Bone marrow (tissue), 2 donors: ENCODE results near the gene RRAS.
A peak's percentile ranks its signal among the peaks of the same experiment; 100 is the strongest.
"Not testable (repeated sequence)": the region's sequence is repeated elsewhere in the genome, so short reads cannot be mapped to it uniquely, and the experiment has no call there.

ENCODE experiments used
- DNase-seq, 2 donors: peaks; one replicate each; lab custom pipeline; 2025; lab: John Stamatoyannopoulos, UW

The RRAS gene

DNA sequence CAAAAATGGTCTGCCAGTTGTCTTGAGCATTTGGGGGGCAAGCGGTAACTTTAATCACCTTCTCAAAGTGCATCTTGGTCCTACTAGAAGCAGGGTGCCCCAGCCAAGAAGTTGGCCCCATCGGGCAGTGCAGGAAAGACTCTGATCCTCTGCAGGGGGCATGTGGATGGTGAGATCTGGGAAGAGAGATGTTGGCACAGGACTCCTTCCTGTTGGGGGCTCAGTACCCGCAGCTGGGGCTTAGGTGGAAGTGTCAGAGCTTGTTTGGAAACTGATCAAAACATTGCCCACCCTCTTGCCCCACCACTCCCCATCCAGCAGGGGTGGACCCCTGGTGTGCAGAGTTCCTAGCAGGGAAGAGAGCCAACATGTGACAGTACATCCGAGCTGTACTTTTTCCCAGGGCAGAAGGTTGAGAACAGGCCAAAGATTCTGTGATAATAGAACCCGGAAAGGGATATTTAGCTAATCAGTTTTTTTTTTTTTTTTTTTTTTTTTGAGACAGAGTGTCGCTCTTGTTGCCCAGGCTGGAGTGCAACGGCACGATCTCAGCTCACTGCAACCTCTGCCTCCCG is 8.8 kb downstream of the RRAS start:
- DNase-seq: no peak

DNA sequence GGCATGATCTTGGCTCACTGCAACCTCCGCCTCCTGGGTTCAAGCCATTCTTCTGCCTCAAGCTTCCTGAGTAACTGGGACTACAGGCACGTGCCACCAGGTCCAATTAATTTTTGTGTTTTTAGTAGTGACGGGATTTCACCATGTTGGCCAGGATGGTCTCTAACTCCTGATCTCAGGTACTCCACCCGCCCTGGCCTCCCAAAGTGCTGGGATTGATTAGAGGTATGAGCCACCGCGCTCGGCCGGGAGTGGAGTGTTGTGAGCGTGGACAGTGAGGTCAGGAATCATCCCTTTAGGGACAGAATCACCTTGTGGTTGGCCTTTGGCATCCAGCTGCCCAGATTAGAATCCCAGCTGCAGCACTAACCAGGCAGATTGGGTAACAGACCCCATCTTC is 10.3 kb downstream of the RRAS start:
- DNase-seq: no peak

DNA sequence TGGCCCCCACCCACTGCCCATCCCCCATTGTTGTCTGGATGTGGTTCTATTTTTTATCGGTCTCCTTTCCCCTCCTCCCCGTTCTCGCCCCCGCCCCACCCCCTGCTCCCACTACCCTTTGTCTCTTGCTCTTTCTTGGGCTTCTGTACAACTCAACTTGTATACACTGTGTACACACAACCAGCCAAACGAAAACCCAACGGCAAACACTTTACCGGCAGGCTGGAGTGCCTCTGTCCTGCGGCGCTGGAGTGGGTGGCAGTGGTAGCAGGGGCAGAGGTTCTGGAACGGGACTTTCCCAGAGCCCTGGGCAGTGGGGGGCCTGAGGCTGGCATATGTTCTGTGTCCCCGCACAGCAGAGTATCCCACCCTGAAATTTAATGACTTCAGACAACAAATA is 13.7 kb downstream of the RRAS start:
- DNase-seq: no peak

DNA sequence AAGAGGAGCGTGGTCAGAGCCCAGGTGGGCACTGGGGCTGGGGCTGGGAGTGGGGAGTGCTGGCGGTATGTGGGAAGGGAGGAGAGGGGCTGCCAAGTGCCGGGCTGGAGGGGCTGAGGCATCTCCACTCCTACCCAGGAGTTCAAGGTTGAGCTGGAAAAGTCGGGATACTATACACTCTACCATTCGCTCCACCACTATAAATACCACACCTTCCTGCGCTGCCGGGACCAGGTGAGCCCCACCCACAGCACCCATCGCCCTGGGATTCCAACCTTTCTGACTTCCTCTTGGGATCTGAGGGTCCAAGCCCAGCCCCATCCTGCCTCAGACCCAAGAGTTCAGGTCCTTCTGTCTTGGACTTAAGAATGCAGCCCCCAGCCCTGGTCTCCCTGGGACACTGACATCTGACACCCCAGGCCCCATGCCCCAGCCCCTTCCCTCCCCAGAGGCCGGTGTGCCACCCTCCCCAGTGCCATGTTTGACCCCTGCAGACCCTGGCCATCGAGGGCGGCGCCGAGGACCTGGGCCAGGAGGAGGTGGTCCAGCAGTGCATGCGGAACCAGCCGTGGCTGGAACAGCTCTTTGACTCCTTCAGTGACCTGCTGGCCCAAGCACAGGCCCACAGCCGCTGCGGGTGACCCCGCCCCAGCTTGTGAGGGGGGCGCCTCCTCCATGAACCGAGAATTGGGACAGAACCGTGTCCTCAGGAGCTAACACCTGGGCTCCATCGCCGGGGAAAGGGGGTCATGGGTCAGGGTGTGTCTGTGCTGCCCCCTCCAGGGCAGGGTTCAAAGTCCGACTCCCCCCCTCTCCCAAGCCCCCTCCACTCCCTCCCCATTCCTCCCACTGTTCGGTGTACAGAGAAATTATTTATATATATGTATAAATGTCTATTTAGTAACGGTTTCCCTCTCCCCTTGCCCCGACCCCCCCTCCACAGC is 14.7 kb downstream of the RRAS start:
- no peak for DNase-seq

DNA sequence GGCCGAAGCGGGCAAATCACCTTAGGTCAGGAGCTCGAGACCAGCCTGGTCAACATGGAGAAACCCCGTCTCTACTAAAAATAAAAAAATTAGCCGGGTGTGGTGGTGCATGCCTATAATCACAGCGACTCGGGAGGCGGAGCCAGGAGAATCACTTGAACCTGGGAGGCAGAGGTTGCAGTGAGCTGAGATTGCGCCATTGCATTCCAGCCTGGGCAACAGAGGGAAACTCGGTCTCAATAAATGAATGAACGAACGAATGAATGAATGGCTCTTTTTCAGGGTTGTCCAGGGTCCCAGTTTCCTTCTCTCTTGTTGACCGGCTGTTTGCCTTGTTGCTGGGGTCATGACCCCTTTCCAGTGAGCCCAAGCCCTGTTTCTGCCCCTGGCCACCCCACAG is 22.1 kb downstream of the RRAS start:
- not testable (repeated sequence) for DNase-seq

DNA sequence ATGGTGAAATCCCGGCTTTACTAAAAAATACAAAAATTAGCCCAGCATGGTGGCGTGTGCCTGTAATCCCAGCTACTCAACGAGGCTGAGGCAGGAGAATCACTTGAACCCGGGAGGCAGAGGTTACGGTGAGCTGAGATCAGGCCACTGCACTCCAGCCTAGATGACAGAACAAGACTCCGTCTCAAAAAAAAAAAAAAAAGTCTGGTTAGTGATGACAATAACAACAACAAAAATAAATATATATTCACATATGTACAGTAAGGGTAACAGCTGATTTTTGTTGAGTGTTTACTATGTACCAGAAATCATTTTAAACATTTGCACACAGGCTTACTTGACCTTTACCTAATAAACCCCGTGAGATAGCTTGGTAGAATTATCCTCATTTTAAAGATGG is 23.0 kb downstream of the RRAS start:
- DNase-seq: no peak

DNA sequence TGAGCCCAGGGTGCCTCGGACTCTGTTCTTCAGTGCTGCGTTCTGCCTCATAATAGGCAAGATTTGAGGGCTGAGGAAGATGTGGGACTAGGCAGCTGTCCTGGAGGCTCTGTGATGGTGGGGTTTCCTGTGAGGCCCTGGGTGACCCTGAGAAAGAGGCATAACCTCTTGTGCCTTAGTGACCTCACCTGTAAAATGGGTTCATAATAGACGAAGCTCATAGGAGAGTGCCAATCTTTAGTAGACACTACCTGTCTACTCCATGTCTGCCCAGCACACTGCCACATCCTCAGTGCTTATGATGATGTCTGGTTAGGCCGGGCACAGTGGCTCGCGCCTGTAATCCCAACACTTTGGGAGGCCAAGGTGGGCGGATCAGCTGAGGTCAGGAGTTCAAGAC is 23.4 kb downstream of the RRAS start:
- no peak for DNase-seq

DNA sequence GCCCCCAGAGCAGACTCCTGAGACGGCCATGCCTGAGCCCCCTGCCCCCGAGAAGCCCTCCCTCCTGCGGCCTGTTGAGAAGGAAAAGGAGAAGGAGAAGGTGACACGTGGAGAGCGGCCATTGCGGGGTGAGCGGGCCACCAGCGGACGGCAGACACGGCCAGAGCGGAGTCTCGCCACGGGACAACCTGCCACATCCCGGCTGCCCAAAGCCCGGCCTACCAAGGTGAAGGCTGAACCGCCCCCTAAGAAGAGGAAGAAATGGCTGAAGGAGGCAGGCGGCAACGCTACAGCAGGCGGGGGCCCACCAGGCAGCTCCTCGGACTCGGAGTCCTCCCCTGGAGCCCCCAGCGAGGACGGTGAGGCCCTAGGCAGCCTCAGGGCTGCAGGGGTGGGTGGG is 24.1 kb downstream of the RRAS start:
- DNase-seq: no peak

DNA sequence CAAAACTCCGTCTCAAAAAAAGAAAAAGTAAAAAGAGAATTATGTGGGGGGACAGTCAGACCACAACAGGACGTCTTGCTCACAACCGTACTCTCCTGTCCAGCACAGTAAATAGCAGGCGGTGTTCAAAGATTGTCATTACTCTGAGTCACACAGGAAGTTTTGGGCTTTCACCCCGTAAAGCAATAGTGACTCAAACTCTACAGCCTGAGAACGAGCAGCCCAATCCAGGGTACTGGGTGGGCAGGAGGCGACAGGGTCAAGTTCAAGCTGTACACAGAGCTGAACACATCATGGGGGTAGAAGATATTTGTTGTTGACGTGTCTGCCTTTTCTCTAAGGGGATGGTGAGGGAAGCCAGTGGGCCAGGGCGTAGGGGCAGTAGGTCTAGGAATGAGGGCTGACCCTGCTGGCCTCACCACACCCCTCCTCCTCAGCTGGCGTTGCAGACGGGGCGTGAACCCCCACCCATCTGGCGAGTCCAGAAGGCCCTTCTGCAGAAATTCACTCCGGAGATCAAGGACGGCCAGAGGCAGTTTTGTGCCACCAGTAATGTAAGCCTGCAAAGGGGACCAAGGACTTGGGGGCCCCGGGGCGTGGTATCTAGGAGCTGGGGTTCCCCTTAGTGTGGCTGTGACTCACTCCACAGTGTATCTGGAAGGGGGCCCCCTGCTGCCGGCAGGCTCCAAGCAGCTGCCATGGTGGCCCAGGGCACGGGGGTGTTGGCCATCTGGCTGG is 25.7 kb downstream of the RRAS start:
- DNase-seq: peak; percentile 33 to 38

DNA sequence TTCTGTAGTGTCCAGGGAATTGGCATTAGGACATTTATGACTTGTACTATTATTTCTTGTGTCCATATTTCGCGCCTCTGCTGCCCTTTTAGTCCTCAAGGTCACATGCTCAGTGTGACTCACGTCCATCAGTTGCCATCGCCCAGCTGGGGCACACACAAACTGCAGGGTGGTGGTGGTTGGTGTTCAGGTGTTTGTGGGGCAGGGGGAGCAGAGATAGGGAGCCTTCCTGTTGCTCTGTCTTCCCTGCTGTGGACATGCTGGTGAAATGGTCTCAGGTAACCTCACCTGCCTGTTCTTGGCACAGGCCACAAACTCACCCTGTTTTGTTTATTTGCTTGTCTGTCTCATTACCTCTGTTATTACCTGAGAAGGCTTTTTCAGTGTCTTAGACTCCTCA is 26.6 kb downstream of the RRAS start:
- no peak for DNase-seq

DNA sequence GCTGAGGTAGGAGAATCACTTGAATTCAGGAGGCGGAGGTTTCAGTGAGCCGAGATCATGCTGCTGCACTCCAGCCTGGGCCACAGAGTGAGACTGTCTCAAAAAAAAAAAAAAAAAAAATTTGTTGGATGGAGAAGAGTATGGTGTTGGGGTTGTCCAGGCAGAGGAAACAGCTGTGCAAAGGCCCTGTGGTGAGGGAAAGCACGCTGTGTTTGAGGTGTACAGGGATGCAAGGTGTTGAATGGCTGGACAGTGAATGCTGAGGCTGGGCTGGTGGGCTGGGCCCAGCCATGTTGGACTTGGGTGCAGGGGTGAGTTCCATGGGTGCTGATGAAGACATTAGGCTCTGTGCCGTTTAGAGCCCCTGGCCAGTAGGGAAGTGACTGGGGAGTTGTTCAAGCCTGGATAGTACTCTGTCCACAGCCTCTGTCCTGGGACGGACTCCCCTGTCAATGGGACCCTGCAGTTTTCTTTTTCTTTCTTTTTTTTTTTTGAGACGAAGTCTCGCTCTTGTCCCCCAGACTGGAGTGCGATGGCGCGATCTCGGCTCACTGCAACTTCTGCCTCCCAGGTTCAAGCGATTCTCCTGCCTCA is 30.3 kb downstream of the RRAS start:
- DNase-seq: no peak

DNA sequence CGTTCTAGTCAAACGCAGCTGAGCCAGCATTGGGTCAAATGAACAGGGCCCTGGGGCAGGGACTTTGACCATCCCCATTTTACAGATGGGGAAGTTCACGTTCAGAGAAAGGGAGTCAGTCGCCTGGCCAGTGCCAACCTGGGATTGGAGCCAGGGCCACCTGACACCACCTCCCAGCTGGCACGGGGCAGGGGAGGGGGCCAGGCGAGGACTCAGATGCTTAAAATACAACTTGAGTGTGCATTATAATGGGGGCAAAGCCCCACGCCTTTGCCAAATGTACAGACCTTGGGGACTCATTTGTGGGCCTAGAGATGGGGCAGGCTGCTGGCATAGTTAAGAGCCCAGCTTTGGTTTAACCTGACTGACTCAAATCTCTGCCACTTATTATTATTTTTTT is 34.3 kb downstream of the RRAS start:
- DNase-seq: no peak

DNA sequence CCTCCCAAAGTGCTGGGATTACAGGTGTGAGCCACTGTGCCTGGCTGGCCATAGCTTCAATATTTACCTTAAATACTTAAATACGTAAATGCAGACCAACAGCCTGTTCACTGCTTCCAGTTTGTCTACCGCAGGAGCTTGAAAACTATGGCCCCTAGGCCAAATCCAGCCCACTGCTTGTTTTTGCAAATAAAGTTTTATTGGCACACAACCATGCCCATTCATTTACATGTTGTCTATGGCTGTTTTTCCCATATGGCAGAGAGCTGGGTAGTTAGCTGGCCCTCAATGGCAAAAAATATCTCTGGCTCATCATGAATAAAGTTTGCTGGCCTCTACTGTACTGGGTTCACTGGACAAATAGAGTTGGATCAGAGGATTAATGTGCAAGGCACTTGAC is 37.1 kb downstream of the RRAS start:
- no peak for DNase-seq

DNA sequence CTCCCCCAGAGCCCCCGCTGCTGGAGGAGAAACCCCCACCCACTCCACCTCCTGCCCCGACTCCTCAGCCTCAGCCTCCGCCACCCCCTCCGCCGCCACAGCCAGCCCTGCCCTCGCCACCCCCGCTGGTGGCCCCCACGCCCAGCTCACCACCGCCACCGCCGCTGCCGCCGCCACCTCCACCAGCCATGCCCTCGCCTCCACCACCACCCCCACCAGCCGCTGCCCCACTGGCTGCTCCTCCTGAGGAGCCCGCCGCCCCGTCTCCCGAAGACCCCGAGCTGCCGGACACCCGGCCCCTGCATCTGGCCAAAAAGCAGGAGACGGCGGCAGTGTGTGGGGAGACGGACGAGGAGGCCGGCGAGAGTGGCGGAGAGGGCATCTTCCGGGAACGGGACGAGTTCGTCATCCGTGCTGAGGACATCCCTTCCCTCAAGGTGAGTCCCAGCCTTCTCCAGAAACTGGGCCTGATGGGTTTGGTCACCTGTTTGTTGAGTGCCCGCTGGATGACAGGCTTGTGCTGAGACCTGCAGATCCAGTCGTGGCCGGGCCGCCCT is 38.4 kb downstream of the RRAS start:
- DNase-seq: no peak

DNA sequence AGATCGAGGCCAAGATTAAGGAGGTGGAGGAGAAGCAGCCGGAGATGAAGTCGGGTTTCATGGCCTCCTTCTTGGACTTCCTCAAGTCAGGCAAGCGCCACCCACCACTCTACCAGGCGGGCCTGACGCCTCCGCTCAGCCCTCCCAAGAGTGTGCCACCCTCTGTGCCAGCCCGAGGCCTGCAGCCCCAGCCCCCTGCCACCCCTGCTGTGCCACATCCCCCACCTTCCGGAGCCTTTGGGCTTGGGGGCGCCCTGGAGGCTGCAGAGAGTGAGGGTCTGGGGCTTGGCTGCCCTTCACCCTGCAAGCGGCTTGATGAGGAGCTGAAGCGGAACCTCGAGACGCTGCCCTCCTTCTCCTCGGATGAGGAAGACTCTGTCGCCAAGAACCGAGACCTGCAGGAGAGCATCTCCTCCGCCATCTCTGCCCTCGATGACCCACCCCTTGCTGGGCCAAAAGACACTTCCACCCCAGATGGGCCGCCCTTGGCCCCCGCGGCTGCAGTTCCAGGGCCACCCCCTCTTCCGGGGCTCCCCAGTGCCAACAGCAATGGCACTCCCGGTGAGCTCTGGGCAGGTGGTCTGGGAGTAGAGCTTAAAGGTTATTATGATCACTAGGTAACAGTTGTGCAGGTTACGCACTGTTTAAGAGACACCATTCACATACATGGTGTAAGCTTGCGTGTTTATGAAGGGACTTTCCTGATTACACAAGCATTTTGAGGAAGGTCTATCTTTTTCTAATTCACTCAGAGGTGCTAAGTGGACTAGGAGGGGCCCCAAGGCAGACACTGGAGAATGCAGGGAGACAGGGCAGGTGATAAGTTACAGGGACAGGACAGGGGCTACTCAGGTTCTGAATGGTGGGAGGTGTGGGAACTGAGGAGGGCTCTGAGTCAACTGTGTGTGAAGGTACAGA is 40.3 kb downstream of the RRAS start:
- DNase-seq: no peak

DNA sequence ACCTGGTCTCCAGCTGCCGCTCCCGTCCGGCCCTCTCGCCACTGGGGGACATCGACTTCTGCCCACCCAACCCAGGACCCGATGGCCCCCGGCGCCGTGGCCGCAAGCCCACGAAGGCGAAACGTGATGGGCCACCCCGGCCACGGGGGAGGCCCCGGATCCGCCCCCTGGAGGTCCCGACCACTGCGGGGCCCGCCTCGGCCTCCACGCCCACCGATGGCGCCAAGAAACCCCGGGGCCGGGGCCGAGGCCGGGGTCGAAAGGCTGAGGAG is 42.3 kb downstream of the RRAS start:
- no peak for DNase-seq

DNA sequence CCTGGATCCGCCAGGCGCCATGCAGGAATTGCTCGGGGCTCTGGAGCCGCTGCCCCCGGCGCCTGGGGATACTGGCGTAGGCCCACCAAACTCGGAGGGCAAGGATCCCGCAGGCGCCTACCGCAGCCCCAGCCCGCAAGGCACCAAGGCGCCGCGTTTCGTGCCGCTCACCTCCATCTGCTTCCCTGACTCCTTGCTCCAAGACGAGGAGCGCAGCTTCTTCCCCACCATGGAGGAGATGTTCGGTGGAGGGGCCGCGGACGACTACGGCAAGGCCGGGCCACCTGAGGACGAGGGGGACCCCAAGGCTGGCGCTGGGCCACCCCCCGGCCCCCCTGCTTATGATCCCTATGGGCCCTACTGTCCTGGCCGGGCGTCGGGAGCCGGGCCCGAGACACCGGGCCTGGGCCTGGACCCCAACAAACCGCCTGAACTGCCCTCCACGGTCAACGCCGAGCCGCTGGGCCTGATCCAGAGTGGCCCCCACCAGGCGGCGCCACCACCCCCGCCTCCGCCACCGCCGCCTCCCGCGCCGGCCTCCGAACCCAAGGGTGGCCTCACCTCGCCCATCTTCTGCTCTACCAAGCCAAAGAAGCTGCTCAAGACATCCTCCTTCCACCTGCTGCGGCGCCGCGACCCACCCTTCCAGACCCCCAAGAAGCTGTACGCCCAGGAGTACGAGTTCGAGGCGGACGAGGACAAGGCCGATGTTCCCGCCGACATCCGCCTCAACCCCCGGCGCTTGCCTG is 42.8 kb downstream of the RRAS start:
- no peak for DNase-seq

DNA sequence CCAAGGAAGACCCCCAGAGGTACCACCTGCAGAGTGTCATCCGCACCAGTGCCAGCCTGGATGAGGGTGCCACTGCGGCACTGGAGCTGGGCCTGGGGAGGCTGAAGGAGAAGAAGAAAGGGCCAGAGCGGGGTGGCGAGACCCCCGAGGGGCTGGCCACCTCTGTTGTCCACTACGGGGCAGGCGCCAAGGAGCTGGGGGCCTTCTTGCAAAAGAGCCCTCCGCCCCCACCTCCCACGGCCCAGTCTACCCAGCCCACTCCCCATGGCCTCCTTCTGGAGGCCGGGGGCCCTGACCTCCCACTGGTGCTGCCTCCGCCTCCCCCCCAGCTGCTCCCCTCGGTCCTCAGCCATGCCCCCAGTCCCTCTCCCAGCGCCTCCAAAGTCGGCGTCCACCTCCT is 43.5 kb downstream of the RRAS start:
- DNase-seq: no peak

DNA sequence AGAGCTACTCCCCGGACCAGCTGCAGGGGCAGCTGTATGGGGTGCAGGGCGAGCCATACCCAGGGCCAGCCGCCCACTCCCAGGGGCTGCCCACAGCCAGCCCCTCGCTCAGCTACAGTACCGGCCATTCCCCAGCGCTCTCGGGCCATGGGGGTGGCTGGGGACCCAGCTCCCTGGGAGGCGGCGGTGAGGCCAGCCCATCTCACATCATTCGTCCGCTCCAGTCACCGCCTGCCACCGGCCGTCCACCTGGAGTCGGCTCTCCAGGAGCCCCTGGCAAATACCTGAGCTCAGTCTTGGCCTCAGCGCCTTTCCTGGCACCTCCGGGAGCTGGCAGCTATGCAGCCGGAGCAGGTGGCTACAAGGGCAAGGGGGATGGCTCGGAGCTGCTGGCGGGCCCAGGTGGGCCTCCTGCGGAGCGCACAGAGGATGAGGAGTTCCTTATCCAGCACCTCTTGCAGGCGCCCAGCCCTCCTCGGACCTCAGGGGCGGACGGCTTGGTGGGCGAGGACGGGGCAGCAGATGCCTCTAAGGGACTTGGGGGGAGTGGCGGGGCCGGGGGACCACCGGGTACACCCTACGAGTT is 44.0 kb downstream of the RRAS start:
- DNase-seq: no peak
